ENCODE data around the gene SCO1.

The SCO1 gene

GRCh38 chr17:10628756-10629155, 68.6 kb downstream of the SCO1 start:
- Histone ChIP-seq H3K4me2 (ENCODE audit: low read length) (no peak overlapping the region), H3K9me3 (replicated peaks; ENCODE audit: low read length) (no peaks in the 10 kb centered on the region), H3K27me3 (ENCODE audit: control insufficient read depth, insufficient read depth, low read length) (peaks cover 11% of the 10 kb centered on the region), H3K9ac (ENCODE audit: low read depth, low read length) (no peak overlapping the region), H3K36me3 (ENCODE audit: insufficient read depth, low read length) (no peaks in the 10 kb centered on the region), H3K4me3 (ENCODE audit: low read length) (no peak overlapping the region), H3K4me1 (ENCODE audit: control insufficient read depth, insufficient read depth, low read length) (no peaks in the 10 kb centered on the region)

- H3K9me3 ChIP-seq (replicated peaks; ENCODE audit: low read length), result no peaks in the 10 kb centered on the region
Measured at GRCh38 chr17:10626390-10626789, 70.9 kb downstream of the SCO1 start.

GRCh38 chr17:10624969-10625368, 72.4 kb downstream of the SCO1 start:
- Histone ChIP-seq H3K36me3 (ENCODE audit: insufficient read depth, low read length) (no peaks in the 10 kb centered on the region), H3K4me2 (ENCODE audit: low read length) (no peak overlapping the region), H3K9ac (ENCODE audit: low read depth, low read length) (no peak overlapping the region), H3K9me3 (replicated peaks; ENCODE audit: low read length) (no peaks in the 10 kb centered on the region), H3K27me3 (ENCODE audit: control insufficient read depth, insufficient read depth, low read length) (peaks cover 19% of the 10 kb centered on the region), H3K4me1 (ENCODE audit: control insufficient read depth, insufficient read depth, low read length) (no peaks in the 10 kb centered on the region), H3K4me3 (ENCODE audit: low read length) (no peak overlapping the region)

More at GRCh38 chr17:10626390-10626789, 70.9 kb downstream of the SCO1 start:
- H3K4me1 ChIP-seq (ENCODE audit: control insufficient read depth, insufficient read depth, low read length), result no peaks in the 10 kb centered on the region
- H3K4me2 ChIP-seq (ENCODE audit: low read length), result no peak overlapping the region
- no peaks in the 10 kb centered on the region for H3K36me3 ChIP-seq (ENCODE audit: insufficient read depth, low read length)
- H3K27me3 ChIP-seq (ENCODE audit: control insufficient read depth, insufficient read depth, low read length), result peaks cover 19% of the 10 kb centered on the region
- no peak overlapping the region for H3K4me3 ChIP-seq (ENCODE audit: low read length)
- no peak overlapping the region for H3K9ac ChIP-seq (ENCODE audit: low read depth, low read length)

GRCh38 chr17:10623737-10624338, 73.5 kb downstream of the SCO1 start:
- H3K27me3 ChIP-seq (ENCODE audit: control insufficient read depth, insufficient read depth, low read length), result peaks cover 19% of the 10 kb centered on the region
- H3K9ac ChIP-seq (ENCODE audit: low read depth, low read length), result no peak overlapping the region
- H3K4me1 ChIP-seq (ENCODE audit: control insufficient read depth, insufficient read depth, low read length), result no peaks in the 10 kb centered on the region
- H3K36me3 ChIP-seq (ENCODE audit: insufficient read depth, low read length), result no peaks in the 10 kb centered on the region
- H3K4me3 ChIP-seq (ENCODE audit: low read length), result no peak overlapping the region
- H3K9me3 ChIP-seq (replicated peaks; ENCODE audit: low read length), result no peaks in the 10 kb centered on the region
- H3K4me2 ChIP-seq (ENCODE audit: low read length), result no peak overlapping the region

GRCh38 chr17:10622617-10623485, 74.5 kb downstream of the SCO1 start:
- Histone ChIP-seq H3K4me1 (ENCODE audit: control insufficient read depth, insufficient read depth, low read length) (peaks cover 4% of the 10 kb centered on the region), H3K4me3 (ENCODE audit: low read length) (no peak overlapping the region), H3K4me2 (ENCODE audit: low read length) (no peak overlapping the region), H3K9ac (ENCODE audit: low read depth, low read length) (no peak overlapping the region), H3K9me3 (replicated peaks; ENCODE audit: low read length) (no peaks in the 10 kb centered on the region), H3K36me3 (ENCODE audit: insufficient read depth, low read length) (no peaks in the 10 kb centered on the region), H3K27me3 (ENCODE audit: control insufficient read depth, insufficient read depth, low read length) (peaks cover 19% of the 10 kb centered on the region)
